Endothelial cell of umbilical vein (primary cell): ENCODE measurements around the gene INPP5E. TPM values are rescaled to one million over a fixed set of nuclear protein-coding genes. Genes with fewer than 3 reads are reported as not detected.

Source experiments
- BruUV-seq: library from RNA; stranded (reverse); fragments of 400-500 nt; replicated peaks from 2 replicates; lab custom pipeline; 2021; lab: Mats Ljungman, UMichigan
- CTCF ChIA-PET: fragments of 300-600, 350-600 bp; sonication (Branson Sonifier 250); formaldehyde crosslinking; loops from one replicate; lab custom pipeline; 2021; ENCODE audit warnings: antibody characterized with exemption, inconsistent platforms; lab: Charles Lee
- POLR2A ChIA-PET: fragments of 300-600, 350-600 bp; sonication (Branson Sonifier 250); formaldehyde crosslinking; loops from one replicate; lab custom pipeline; 2021; ENCODE audit warnings: antibody characterized with exemption, inconsistent platforms; lab: Charles Lee
- DNase-seq: peaks from one replicate; pipeline ENCODE4 v3.0.0-alpha.2; 2011; ENCODE audit warnings: low read depth, low spot score
- FAIRE-seq: peaks from 2 replicates; lab custom pipeline; 2011; peaks lifted over from hg19 to GRCh38; lab: Jason Lieb, UNC
- H2AFZ ChIP-seq: 2 replicates; pipeline ENCODE4 v1.6.0; 2012; ENCODE audit warnings: low read depth, low read length, control low read depth, inconsistent platforms
- H3K27ac ChIP-seq: 2 replicates; pipeline ENCODE4 v1.5.1; 2011; ENCODE audit warnings: low read depth, mild to moderate bottlenecking, control low read depth, low read length, moderate library complexity; ENCODE audit not compliant: insufficient read depth
- H3K27me3 ChIP-seq, 2 experiments: 2 replicates each; pipeline versions ENCODE4 v1.6.0 to v1.6.1; 2011; ENCODE audit warnings: low read length in 2 of 2, mixed read lengths in 1 of 2; ENCODE audit not compliant: control insufficient read depth in 2 of 2, insufficient read depth in 2 of 2
- H3K36me3 ChIP-seq, 2 experiments: 2 replicates in 1 of 2; 3 replicates in 1 of 2; pipeline ENCODE4 v1.5.1; 2011; ENCODE audit warnings: low read length in 2 of 2, mild to moderate bottlenecking in 1 of 2, moderate library complexity in 1 of 2; ENCODE audit not compliant: control insufficient read depth in 2 of 2, insufficient read depth in 2 of 2; ENCODE audit errors: extremely low read depth in 1 of 2
- H3K4me1 ChIP-seq: 3 replicates; pipeline ENCODE4 v1.5.1; 2011; ENCODE audit warnings: mild to moderate bottlenecking, low read length; ENCODE audit not compliant: control insufficient read depth, insufficient read depth; ENCODE audit errors: extremely low read depth
- H3K4me2 ChIP-seq: 2 replicates; pipeline ENCODE4 v1.6.1; 2011; ENCODE audit warnings: low read length, control low read depth, mixed read lengths; ENCODE audit not compliant: insufficient read depth
- H3K4me3 ChIP-seq, 3 experiments: fragments of 200-600 bp in 1 of 3; sonication (generic), shearing (Covaris generic) in 1 of 3; replicated peaks in 1 of 3; 2 replicates each; pipeline ENCODE4 v1.5.1; 2011 to 2016; ENCODE audit warnings: control low read depth in 3 of 3, low read length in 3 of 3, mild to moderate bottlenecking in 2 of 3, inconsistent platforms in 1 of 3, low read depth in 1 of 3, moderate library complexity in 1 of 3; ENCODE audit not compliant: insufficient read depth in 1 of 3
- H3K79me2 ChIP-seq: 2 replicates; pipeline ENCODE4 v1.6.0; 2012; ENCODE audit warnings: low read length, inconsistent platforms; ENCODE audit not compliant: control insufficient read depth, insufficient read depth
- H3K9ac ChIP-seq: replicated peaks from 2 replicates; pipeline ENCODE3; 2011; ENCODE audit warnings: low read length, control low read depth; ENCODE audit not compliant: insufficient read depth; ENCODE audit errors: extremely low read depth
- H3K9me1 ChIP-seq: replicated peaks from 3 replicates; pipeline ENCODE4 v1.6.0; 2011; ENCODE audit warnings: mild to moderate bottlenecking, low read length; ENCODE audit not compliant: control insufficient read depth, insufficient read depth; ENCODE audit errors: extremely low read depth
- H3K9me3 ChIP-seq: replicated peaks from 2 replicates; pipeline ENCODE4 v1.5.1; 2012; ENCODE audit warnings: low read length, inconsistent platforms; ENCODE audit not compliant: control insufficient read depth, insufficient read depth
- H4K20me1 ChIP-seq: replicated peaks from 2 replicates; pipeline ENCODE3; 2011; ENCODE audit warnings: mild to moderate bottlenecking, low read length; ENCODE audit not compliant: control insufficient read depth, insufficient read depth; ENCODE audit errors: extremely low read depth
- GATA2 ChIP-seq: IDR thresholded peaks from 2 replicates; pipeline ENCODE4 v1.7.0; 2011; ENCODE audit warnings: low read depth, mild to moderate bottlenecking, moderate library complexity, mixed read lengths, low read length; ENCODE audit not compliant: insufficient read length, insufficient read depth
- MAX ChIP-seq: IDR thresholded peaks from 2 replicates; pipeline ENCODE4 v1.6.1; 2011; ENCODE audit not compliant: insufficient read depth, insufficient read length
- POLR2A ChIP-seq: IDR thresholded peaks from 2 replicates; pipeline ENCODE4 v1.6.1; 2012; ENCODE audit warnings: low read depth, mild to moderate bottlenecking, control low read depth, low read length
- POLR2AphosphoS5 ChIP-seq: IDR thresholded peaks from 2 replicates; pipeline ENCODE4 v1.6.1; 2012; ENCODE audit warnings: low read depth, mild to moderate bottlenecking, control low read depth, low read length, moderate library complexity; ENCODE audit not compliant: insufficient read depth
- dilution Hi-C: fragments of 300-500 bp; cut with MboI; formaldehyde crosslinking; loops from one replicate; pipeline ENCODE4 v1.15.0; 2019; ENCODE audit warnings: low sequenced_read_pairs; ENCODE audit not compliant: extremely low pct_ligation_motif_present
- intact Hi-C: fragments of 100-400 bp; cut with micrococcal nuclease; formaldehyde crosslinking; loops from one replicate; pipeline ENCODE4 v1.10.0; 2022
- polyA plus RNA-seq, 4 experiments: library from polyadenylated mRNA; depleted of rRNA in 3 of 4; stranded (reverse) in 3 of 4; unstranded in 1 of 4; fragments of >200 nt; gene quantifications; 2 replicates each; pipeline versions ENCODE4 v1.2.1 to v1.2.3, GENCODE V29; 2011 to 2012; ENCODE audit warnings: missing spikeins in 1 of 4
- total RNA-seq: library from RNA; stranded (reverse); gene quantifications from 2 replicates; pipeline ENCODE4 v1.2.3, GENCODE V29; 2021

INPP5E gene
- total and polyA plus RNA-seq, 2 donors (not counting 3 experiments of a cell fraction or from before 2014, with no cell fraction given), result 15.0 to 24.5 TPM

- Histone ChIP-seq H3K79me2 (peaks cover 37% of the 10 kb centered on the region), H3K9me3 (no peaks in the 10 kb centered on the region), H3K27me3 (no peaks in the 10 kb centered on the region), H3K9me1 (no peaks in the 10 kb centered on the region), H3K4me1 (peaks cover 16% of the 10 kb centered on the region), H3K4me2 (peak overlapping the region; percentile 57), H3K9ac (peak overlapping the region; percentile 89), H3K27ac (peak overlapping the region; percentile 87), H2AFZ (peak overlapping the region; percentile 49), H4K20me1 (no peaks in the 10 kb centered on the region), H3K4me3 (peak overlapping the region in 2 of 3 experiments; percentile 31 to 51), H3K36me3 (no peaks in the 10 kb centered on the region)
- DNase-seq, result peak; percentile 92
- intact Hi-C loops, result loop anchor here (1.0 to 5.0 kb wide), 3 partner anchors 45 to 229 kb away; partner anchors contain the start of genes DIPK1B and INPP5E
- ChIA-PET POLR2A (interaction anchor here (1.3 kb wide), 1 partner anchor 142 kb away, joined by 5 read pairs; no protein-coding TSS in a partner anchor), CTCF (interaction anchor here (2.0 to 8.5 kb wide), 7 partner anchors 46 to 188 kb away, joined by 9 to 261 read pairs (median 29); no protein-coding TSS in a partner anchor)
- TF ChIP-seq MAX, result no peak
- TF ChIP-seq POLR2A, result no peak
- TF ChIP-seq POLR2AphosphoS5, result peak; percentile 14
- no peak for TF ChIP-seq GATA2
- no peak for FAIRE-seq
- dilution Hi-C loops, result loop anchor here (10.0 kb wide), 1 partner anchor 71 kb away; no protein-coding TSS in a partner anchor
- no TSS peak for BruUV-seq
These were observed 44.0 kb upstream of the INPP5E start for GRCh38 chr9:136483589-136484152.
